Progenitor cell of endocrine pancreas (in vitro differentiated cells): Measurements from ENCODE around the gene PLCB2. TPM values are rescaled to one million over a fixed set of nuclear protein-coding genes. Genes with fewer than 3 reads are reported as not detected.
A peak's percentile ranks its signal among the peaks of the same experiment; 100 is the strongest.

Source experiments
- DNase-seq: peaks from one replicate; pipeline ENCODE4 v3.0.0; 2021; ENCODE audit warnings: low spot score; ENCODE audit not compliant: unreplicated experiment
- H3K27ac Mint-ChIP-seq: 2 replicates; pipeline ENCODE4 v1.8.0; 2021; ENCODE audit warnings: mild to moderate bottlenecking, moderate library complexity, mixed read lengths
- H3K27me3 Mint-ChIP-seq: 2 replicates; pipeline ENCODE4 v1.8.0; 2021; ENCODE audit warnings: mixed read lengths
- H3K36me3 Mint-ChIP-seq: 2 replicates; pipeline ENCODE4 v1.8.0; 2022; ENCODE audit warnings: mixed read lengths; ENCODE audit not compliant: insufficient read depth
- H3K4me1 Mint-ChIP-seq: 2 replicates; pipeline ENCODE4 v1.8.0; 2021; ENCODE audit warnings: low read depth, mixed read lengths
- H3K4me3 Mint-ChIP-seq: 2 replicates; pipeline ENCODE4 v1.8.0; 2021; ENCODE audit warnings: low read depth, mild to moderate bottlenecking, moderate library complexity, mixed read lengths
- H3K9me3 Mint-ChIP-seq: 2 replicates; pipeline ENCODE4 v1.8.0; 2021; ENCODE audit warnings: low read depth, mixed read lengths
- CTCF ChIP-seq: fragments of 200-600 bp; sonication (generic); IDR thresholded peaks from one replicate; pipeline ENCODE4 v1.5.0; 2021; ENCODE audit warnings: antibody characterized with exemption, mild to moderate bottlenecking; ENCODE audit not compliant: unreplicated experiment
- total RNA-seq: library from RNA; stranded (reverse); gene quantifications from 2 replicates; pipeline ENCODE4 v1.2.1, GENCODE V29; 2021

PLCB2 gene
- total RNA-seq, 1 donor from 2014 or later, result 2.5 TPM

- Mint-ChIP-seq H3K27ac (no peak overlapping the region), H3K4me3 (no peak overlapping the region), H3K9me3 (no peaks in the 10 kb centered on the region), H3K4me1 (peaks cover 12% of the 10 kb centered on the region), H3K27me3 (peaks cover 69% of the 10 kb centered on the region), H3K36me3 (no peaks in the 10 kb centered on the region)
- peak; percentile 39 for TF ChIP-seq CTCF
- peak; percentile 62 for DNase-seq
Measured at GRCh38 chr15:40282147-40282868, 25.4 kb downstream of the PLCB2 start.

- peaks cover 12% of the 10 kb centered on the region for H3K4me1 Mint-ChIP-seq
Measured at GRCh38 chr15:40281801-40282146, 26.0 kb downstream of the PLCB2 start.

GRCh38 chr15:40281057-40281800 is 26.5 kb downstream of the PLCB2 start:
- Mint-ChIP-seq H3K9me3 (no peaks in the 10 kb centered on the region), H3K4me1 (peaks cover 12% of the 10 kb centered on the region), H3K27ac (peak overlapping the region; percentile 79), H3K36me3 (no peaks in the 10 kb centered on the region), H3K4me3 (peak overlapping the region; percentile 42), H3K27me3 (peaks cover 60% of the 10 kb centered on the region)
- TF ChIP-seq CTCF, result no peak
- no peak for DNase-seq

More at GRCh38 chr15:40281801-40282146, 26.0 kb downstream of the PLCB2 start:
- no peak for TF ChIP-seq CTCF
- DNase-seq, result no peak
- peaks cover 63% of the 10 kb centered on the region for H3K27me3 Mint-ChIP-seq
- no peaks in the 10 kb centered on the region for H3K36me3 Mint-ChIP-seq
- H3K4me3 Mint-ChIP-seq, result no peak overlapping the region
- no peak overlapping the region for H3K27ac Mint-ChIP-seq
- H3K9me3 Mint-ChIP-seq, result no peaks in the 10 kb centered on the region

GRCh38 chr15:40280260-40281056 is 27.3 kb downstream of the PLCB2 start:
- no peak overlapping the region for H3K4me3 Mint-ChIP-seq
- no peaks in the 10 kb centered on the region for H3K9me3 Mint-ChIP-seq
- TF ChIP-seq CTCF, result no peak
- no peak for DNase-seq
- H3K27me3 Mint-ChIP-seq, result peaks cover 53% of the 10 kb centered on the region
- H3K4me1 Mint-ChIP-seq, result peaks cover 12% of the 10 kb centered on the region
- peak overlapping the region; percentile 8 for H3K27ac Mint-ChIP-seq
- H3K36me3 Mint-ChIP-seq, result no peaks in the 10 kb centered on the region
